ENCODE data around the gene PRORP. TPM values are rescaled to one million over a fixed set of nuclear protein-coding genes. Genes with fewer than 3 reads are reported as not detected.

PRORP gene
- 29.5 and 45.8 TPM in 2 replicates for total RNA-seq (2011; cell fraction: chromatin; rRNA removed; ENCODE audit: low replicate concordance)
- total RNA-seq (2011; cell fraction: nucleolus; rRNA removed) = 17.3 and 18.7 TPM in 2 replicates
- total RNA-seq (2011; cell fraction: nucleoplasm; rRNA removed) = 23.2 and 27.3 TPM in 2 replicates
- total RNA-seq (2014; rRNA removed) (21.9 and 23.1 TPM in 2 replicates), total RNA-seq (2014; rRNA removed; fragmentation: Illumina TruSeq; extraction: Trizol) (34.7 and 42.1 TPM in 2 replicates), total RNA-seq (2015; rRNA removed; fragmentation: Illumina TruSeq; extraction: Trizol) (36.2 and 37.0 TPM in 2 replicates), total RNA-seq (2021) (28.9 and 29.5 TPM in 2 replicates), polyA plus RNA-seq (2011; rRNA removed) (31.1 and 40.2 TPM in 2 replicates), polyA plus RNA-seq (2014; fragmentation: Illumina TruSeq; extraction: Trizol) (31.0 and 45.9 TPM in 2 replicates), polyA plus RNA-seq (2014; fragmentation: Nextera tagmentation; extraction: Ambion mirVana) (10 to 100 TPM; 36.5 to 48.7 TPM), polyA plus RNA-seq (2014; rRNA removed) (24.6 and 28.1 TPM in 2 replicates), polyA minus RNA-seq (2011; rRNA and poly(A)+ RNA removed) (50.1 and 52.3 TPM in 2 replicates), Bru-seq, nascent RNA (percentile 68 among the genes with signal in this experiment), BruChase-seq, experiment 1, labeled RNA remaining after a 2-hour chase (percentile 71 among the genes with signal in this experiment), BruChase-seq, experiment 2, labeled RNA remaining after a 6-hour chase (percentile 75 among the genes with signal in this experiment)
- polyA plus RNA-seq (2011; cell fraction: cytosol; rRNA removed) = 18.8 and 20.3 TPM in 2 replicates
- 23.2 and 23.8 TPM in 2 replicates for polyA plus RNA-seq (2011; cell fraction: nucleus; rRNA removed)
- polyA plus RNA-seq (2012) = 20.6 and 27.6 TPM in 2 replicates
- 13.4 and 15.4 TPM in 2 replicates for polyA minus RNA-seq (2011; cell fraction: cytosol; rRNA and poly(A)+ RNA removed)
- 14.8 and 25.3 TPM in 2 replicates for polyA minus RNA-seq (2011; cell fraction: nucleus; rRNA and poly(A)+ RNA removed)
- long read RNA-seq, experiment 1, full-length matches to known transcripts = 27 of 48 reads
- long read RNA-seq, experiment 1, partial matches to known transcripts = 15 of 48 reads
- long read RNA-seq, experiment 1, other reads (novel, unspliced or antisense) = 6 of 48 reads
- long read RNA-seq, experiment 2, full-length matches to known transcripts = 14 of 38 reads
- long read RNA-seq, experiment 2, partial matches to known transcripts = 21 of 38 reads
- long read RNA-seq, experiment 2, other reads (novel, unspliced or antisense) = 3 of 38 reads
- long read RNA-seq, experiment 3, full-length matches to known transcripts = 8 of 13 reads
- long read RNA-seq, experiment 3, partial matches to known transcripts = 2 of 13 reads
- long read RNA-seq, experiment 3, other reads (novel, unspliced or antisense) = 3 of 13 reads

- FAIRE-seq (peak; percentile 97), DNase-seq (ENCODE audit: extremely low read depth in 1 of 4, low spot score in 3 of 4) (peak; percentile 58 to 94 (median 88)), ATAC-seq (peak; percentile 88)
- H2AFZ ChIP-seq (ENCODE audit: low read depth, low read length) = peak within 1 kb of the TSS; percentile 97
- POLR2A ChIA-PET = interaction anchor here (0.6 to 1.7 kb wide), 13 partner anchors 10 to 698 kb away, joined by 3 to 6 read pairs (median 3); partner anchors contain the start of genes BAZ1A, CFL2, FAM177A1 and NFKBIA
- H3K9me3 ChIP-seq (replicated peaks; ENCODE audit: control insufficient read depth, insufficient read depth, low read depth, low read length) = no peaks in the 10 kb centered on the region
- H3K27ac ChIP-seq (ENCODE audit: extremely low read depth, low read depth, low read length) = peak within 1 kb of the TSS; percentile 99
- no peaks in the 10 kb centered on the region for H3K9me1 ChIP-seq (ENCODE audit: control insufficient read depth, insufficient read depth, low read length)
- 1% methylated on average over 50 of the region's 57 CpGs for WGBS (ENCODE audit: insufficient coverage, low coverage, missing lambda C conversion rate)
- H4K20me1 ChIP-seq (replicated peaks; ENCODE audit: control insufficient read depth, insufficient read depth, low read length) = no peaks in the 10 kb centered on the region
- H3K4me2 ChIP-seq (ENCODE audit: insufficient read depth, low read length) = peak within 1 kb of the TSS; percentile 94
- intact Hi-C loops (cut with micrococcal nuclease) = loop anchor here (2.0 to 10.0 kb wide), 3 partner anchors 75 to 247 kb away; partner anchors contain the start of genes BAZ1A, FAM177A1 and SRP54
- peaks cover 50% of the 10 kb centered on the region for H3K79me2 ChIP-seq (ENCODE audit: control insufficient read depth, insufficient read depth, low read length)
- BruUV-seq (replicated peaks) = no TSS peak
- H3K4me1 ChIP-seq (replicated peaks in 1 of 2; ENCODE audit: control insufficient read depth in 2 of 2, insufficient read depth in 2 of 2, low read length in 2 of 2) = peaks cover 4 to 9% of the 10 kb centered on the region in 2 experiments; a peak in 4 of 5 replicates
- H3K27me3 ChIP-seq (ENCODE audit: control insufficient read depth in 2 of 2, insufficient read depth in 2 of 2, low read length in 2 of 2) = no peaks in the 10 kb centered on the region
- in situ Hi-C loops (cut with MboI) = no loop called here
- peak within 1 kb of the TSS; percentile 94 to 96 for H3K9ac ChIP-seq (ENCODE audit: insufficient read depth in 1 of 2, low read depth in 2 of 2, low read length in 2 of 2)
- peaks cover 14% of the 10 kb centered on the region; the same call in 2 of the 3 replicates for H3K36me3 ChIP-seq (ENCODE audit: control insufficient read depth, insufficient read depth, low read length)
- CTCF ChIA-PET (ENCODE audit: low intra/inter-chr PET ratio) = no interaction called here
- peak within 1 kb of the TSS; percentile 62 for H3K4me3 ChIP-seq
- TF ChIP-seq MCM2 (IDR thresholded peaks at IDR 0.05; ENCODE audit: low read depth) (no peak), NFIX (CRISPR knock-in tag; IDR thresholded peaks at IDR 0.05; ENCODE audit: low read depth) (no peak), UBTF (IDR thresholded peaks at IDR 0.05; ENCODE audit: borderline replicate concordance in 1 of 2, low read depth in 2 of 2, low read length in 2 of 2) (no peak; a peak in 1 of 4 replicates), ZNF184 (CRISPR knock-in tag; IDR thresholded peaks at IDR 0.05) (no peak), U2AF2 (optimal IDR thresholded peaks at IDR 0.05; ENCODE audit: low read depth, low read length) (no peak), ZNF121 (CRISPR knock-in tag; conservative IDR thresholded peaks at IDR 0.05) (no peak), ETV6 (IDR thresholded peaks at IDR 0.05; ENCODE audit: borderline replicate concordance in 1 of 2, low read depth in 2 of 2, low read length in 1 of 2) (no peak; a peak in 1 of 4 replicates), ETV6 (CRISPR knock-in tag; IDR thresholded peaks at IDR 0.05; ENCODE audit: borderline replicate concordance) (no peak), ILF3 (IDR thresholded peaks at IDR 0.05; ENCODE audit: borderline replicate concordance) (no peak), MYC (IDR thresholded peaks at IDR 0.05; ENCODE audit: low read depth, low read length) (peak; percentile 93), MYC (CRISPR knock-in tag; IDR thresholded peaks at IDR 0.05; ENCODE audit: borderline replicate concordance, low read depth) (peak; percentile 94; the same call in 1 of the 2 replicates), HNRNPLL (IDR thresholded peaks at IDR 0.05; ENCODE audit: low read depth, low read length, poor library complexity, severe bottlenecking) (peak; percentile 99), ZNF75A (CRISPR knock-in tag; IDR thresholded peaks at IDR 0.05) (no peak)
Measured at GRCh38 chr14:35121887-35122695, at the start of gene PRORP, which contains the start of gene PPP2R3C. Gene PRORP, plus strand, starts transcription at chr14:35122552. Its CDS starts 694 bp downstream, at chr14:35123246. Gene PPP2R3C, minus strand, starts transcription at chr14:35121990. Its CDS starts 31 bp downstream, at chr14:35121959.
